MCF 10A (cell line): Measurements from ENCODE around the gene HOOK2. TPM values are rescaled to one million over a fixed set of nuclear protein-coding genes. Genes with fewer than 3 reads are reported as not detected.

Source experiments
- BruUV-seq: library from RNA; stranded (reverse); fragments of 400-500 nt; replicated peaks from 2 replicates; lab custom pipeline; 2021; lab: Mats Ljungman, UMichigan
- CTCF ChIA-PET: fragments of 300-600 bp; sonication (Branson Sonifier 250); formaldehyde crosslinking; extraction: SDS; loops from one replicate; lab custom pipeline; 2021; ENCODE audit warnings: antibody characterized with exemption, inconsistent platforms; lab: Yijun Ruan, JAX
- POLR2A ChIA-PET: fragments of 300-600, 350-650 bp; sonication (Branson Sonifier 250); formaldehyde crosslinking; extraction: SDS; loops from one replicate; lab custom pipeline; 2020; ENCODE audit warnings: antibody characterized with exemption, inconsistent platforms; lab: Yijun Ruan, JAX
- DNase-seq: peaks from one replicate; pipeline ENCODE4 v3.0.0-alpha.2; 2018; ENCODE audit not compliant: unreplicated experiment
- H3K27ac Mint-ChIP-seq: one replicate; pipeline ENCODE4 v1.8.0; 2022; ENCODE audit warnings: mild to moderate bottlenecking, low read depth, mixed read lengths; ENCODE audit not compliant: unreplicated experiment
- H3K27me3 Mint-ChIP-seq: one replicate; pipeline ENCODE4 v1.8.0; 2022; ENCODE audit warnings: mixed read lengths; ENCODE audit not compliant: insufficient read depth, unreplicated experiment
- H3K36me3 Mint-ChIP-seq: one replicate; pipeline ENCODE4 v1.8.0; 2022; ENCODE audit warnings: mild to moderate bottlenecking, moderate library complexity, mixed read lengths; ENCODE audit not compliant: insufficient read depth, unreplicated experiment
- H3K4me1 Mint-ChIP-seq: one replicate; pipeline ENCODE4 v1.8.0; 2022; ENCODE audit warnings: mixed read lengths; ENCODE audit not compliant: insufficient read depth, unreplicated experiment
- H3K4me3 Mint-ChIP-seq: one replicate; pipeline ENCODE4 v1.8.0; 2022; ENCODE audit warnings: mild to moderate bottlenecking, moderate library complexity, mixed read lengths; ENCODE audit not compliant: unreplicated experiment
- H3K9me3 Mint-ChIP-seq: one replicate; pipeline ENCODE4 v1.8.0; 2022; ENCODE audit warnings: mixed read lengths; ENCODE audit not compliant: unreplicated experiment
- CTCF ChIP-seq: fragments of 200-600 bp; IDR thresholded peaks from one replicate; pipeline ENCODE4 v1.8.0; 2022; ENCODE audit warnings: antibody characterized with exemption, mild to moderate bottlenecking; ENCODE audit not compliant: unreplicated experiment
- intact Hi-C: fragments of 100-400 bp; cut with micrococcal nuclease; formaldehyde crosslinking; loops from 2 replicates; pipeline ENCODE4 v1.14.1; 2022
- total RNA-seq: library from RNA; stranded (reverse); gene quantifications from 2 replicates; pipeline ENCODE4 v1.2.3, GENCODE V29; 2022

Gene HOOK2
- total RNA-seq, 1 experiment from 2014 or later = 31.6 TPM

- no peak overlapping the region for H3K4me3 Mint-ChIP-seq
- no peak for TF ChIP-seq CTCF
- no TSS peak for BruUV-seq
- ChIA-PET POLR2A (interaction anchor here (1.8 to 1.9 kb wide), 2 partner anchors 20 to 22 kb away, joined by 4 to 8 read pairs; partner anchors contain the start of genes GET3 and TRIR), CTCF (interaction anchor here (0.6 to 13.2 kb wide), 9 partner anchors 10 to 571 kb away, joined by 3 to 307 read pairs (median 5); partner anchors contain the start of genes JUNB, PRDX2, THSD8 and TNPO2)
- no peaks in the 10 kb centered on the region for H3K27me3 Mint-ChIP-seq
- intact Hi-C loops = no loop called here
- DNase-seq = no peak
- H3K36me3 Mint-ChIP-seq = no peaks in the 10 kb centered on the region
- no peak overlapping the region for H3K27ac Mint-ChIP-seq
- no peaks in the 10 kb centered on the region for H3K9me3 Mint-ChIP-seq
- peaks cover 6% of the 10 kb centered on the region for H3K4me1 Mint-ChIP-seq
These were observed 19.0 kb downstream of the HOOK2 start for GRCh38 chr19:12756150-12756883.

GRCh38 chr19:12754465-12755196 is 20.7 kb downstream of the HOOK2 start:
- intact Hi-C loops = no loop called here
- POLR2A ChIA-PET = interaction anchor here (0.6 to 1.9 kb wide), 6 partner anchors 11 to 954 kb away, joined by 3 to 4 read pairs (median 3); partner anchors contain the start of genes GET3 and TRIR
- no peaks in the 10 kb centered on the region for H3K27me3 Mint-ChIP-seq
- no peak overlapping the region for H3K4me3 Mint-ChIP-seq
- no TSS peak for BruUV-seq
- no peak overlapping the region for H3K27ac Mint-ChIP-seq
- CTCF ChIA-PET = interaction anchor here (0.7 to 13.2 kb wide), 10 partner anchors 10 to 95 kb away, joined by 3 to 307 read pairs (median 3); partner anchors contain the start of genes JUNB, PRDX2, THSD8 and TRIR
- no peaks in the 10 kb centered on the region for H3K9me3 Mint-ChIP-seq
- no peaks in the 10 kb centered on the region for H3K36me3 Mint-ChIP-seq
- peaks cover 18% of the 10 kb centered on the region for H3K4me1 Mint-ChIP-seq
- DNase-seq = no peak
- no peak for TF ChIP-seq CTCF

- Mint-ChIP-seq H3K9me3 (no peaks in the 10 kb centered on the region), H3K27ac (no peak overlapping the region), H3K4me1 (peaks cover 24% of the 10 kb centered on the region), H3K36me3 (peaks cover 13% of the 10 kb centered on the region), H3K4me3 (peak overlapping the region; percentile 58), H3K27me3 (no peaks in the 10 kb centered on the region)
- intact Hi-C loops = no loop called here
- no peak for TF ChIP-seq CTCF
- ChIA-PET CTCF (interaction anchor here (0.5 to 2.3 kb wide), 10 partner anchors 10 to 181 kb away, joined by 3 to 15 read pairs (median 4); no protein-coding TSS in a partner anchor), POLR2A (interaction anchor here (0.5 to 5.1 kb wide), 4 partner anchors 8 to 29 kb away, joined by 3 to 43 read pairs (median 4); partner anchors contain the start of genes GET3, TNPO2 and TRIR)
- no TSS peak for BruUV-seq
- DNase-seq = no peak
These were observed 23.1 kb downstream of the HOOK2 start for GRCh38 chr19:12752056-12752781.
